IPS-18a (cell line): ENCODE data around the gene ITPK1.

Source experiments
- H3K27ac ChIP-seq: one replicate; pipeline ENCODE4 v1.5.1; 2013; ENCODE audit warnings: low read length
- H3K27me3 ChIP-seq: one replicate; pipeline ENCODE4 v1.6.1; 2013; ENCODE audit warnings: mild to moderate bottlenecking, low read length; ENCODE audit not compliant: control insufficient read depth, insufficient read depth
- H3K36me3 ChIP-seq: one replicate; pipeline ENCODE4 v1.6.1; 2013; ENCODE audit warnings: low read depth, low read length; ENCODE audit not compliant: control insufficient read depth
- H3K4me1 ChIP-seq: one replicate; pipeline ENCODE4 v1.6.1; 2013; ENCODE audit warnings: low read depth, low read length; ENCODE audit not compliant: control insufficient read depth
- H3K4me3 ChIP-seq: one replicate; pipeline ENCODE4 v1.5.1; 2013; ENCODE audit warnings: low read length
- H3K9ac ChIP-seq: one replicate; pipeline ENCODE4 v1.6.1; 2013; ENCODE audit warnings: mild to moderate bottlenecking, low read length, moderate library complexity
- H3K9me3 ChIP-seq: one replicate; pipeline ENCODE4 v1.6.1; 2013; ENCODE audit warnings: low read depth, low read length; ENCODE audit not compliant: control insufficient read depth

Gene ITPK1

GRCh38 chr14:93014058-93015023, 101.4 kb downstream of the ITPK1 start:
- Histone ChIP-seq H3K9ac (no peak overlapping the region), H3K27ac (no peak overlapping the region), H3K9me3 (no peaks in the 10 kb centered on the region), H3K27me3 (no peaks in the 10 kb centered on the region), H3K36me3 (peaks cover 3% of the 10 kb centered on the region), H3K4me3 (no peak overlapping the region), H3K4me1 (peaks cover 13% of the 10 kb centered on the region)

GRCh38 chr14:93012951-93013719, 102.6 kb downstream of the ITPK1 start:
- Histone ChIP-seq H3K4me3 (no peak overlapping the region), H3K27ac (no peak overlapping the region), H3K27me3 (no peaks in the 10 kb centered on the region)

GRCh38 chr14:93012506-93012905, 103.2 kb downstream of the ITPK1 start:
- H3K4me1 ChIP-seq = no peaks in the 10 kb centered on the region
- no peaks in the 10 kb centered on the region for H3K27me3 ChIP-seq
- no peaks in the 10 kb centered on the region for H3K9me3 ChIP-seq
- H3K9ac ChIP-seq = no peak overlapping the region
- H3K27ac ChIP-seq = no peak overlapping the region
- H3K4me3 ChIP-seq = no peak overlapping the region
- H3K36me3 ChIP-seq = peaks cover 3% of the 10 kb centered on the region

More at GRCh38 chr14:93012951-93013719, 102.6 kb downstream of the ITPK1 start:
- Histone ChIP-seq H3K9ac (no peak overlapping the region), H3K9me3 (no peaks in the 10 kb centered on the region), H3K36me3 (peaks cover 3% of the 10 kb centered on the region), H3K4me1 (peaks cover 6% of the 10 kb centered on the region)

- Histone ChIP-seq H3K9ac (no peak overlapping the region), H3K9me3 (no peaks in the 10 kb centered on the region), H3K27ac (no peak overlapping the region), H3K4me1 (peaks cover 1% of the 10 kb centered on the region), H3K36me3 (peaks cover 3% of the 10 kb centered on the region), H3K27me3 (no peaks in the 10 kb centered on the region), H3K4me3 (no peak overlapping the region)
These were observed 103.9 kb downstream of the ITPK1 start for GRCh38 chr14:93011650-93012325.

GRCh38 chr14:93011141-93011529, 104.6 kb downstream of the ITPK1 start:
- Histone ChIP-seq H3K36me3 (peaks cover 1% of the 10 kb centered on the region), H3K27ac (no peak overlapping the region), H3K4me1 (peaks cover 6% of the 10 kb centered on the region)

GRCh38 chr14:93010522-93011140, 105.1 kb downstream of the ITPK1 start:
- Histone ChIP-seq H3K27ac (no peak overlapping the region), H3K9me3 (no peaks in the 10 kb centered on the region), H3K27me3 (no peaks in the 10 kb centered on the region), H3K4me3 (no peak overlapping the region), H3K4me1 (peaks cover 6% of the 10 kb centered on the region), H3K9ac (no peak overlapping the region), H3K36me3 (no peaks in the 10 kb centered on the region)

More at GRCh38 chr14:93011141-93011529, 104.6 kb downstream of the ITPK1 start:
- H3K9ac ChIP-seq = no peak overlapping the region
- no peaks in the 10 kb centered on the region for H3K9me3 ChIP-seq
- H3K27me3 ChIP-seq = no peaks in the 10 kb centered on the region
- H3K4me3 ChIP-seq = no peak overlapping the region

GRCh38 chr14:93010130-93010499, 105.6 kb downstream of the ITPK1 start:
- Histone ChIP-seq H3K9ac (no peak overlapping the region), H3K36me3 (no peaks in the 10 kb centered on the region), H3K4me1 (peaks cover 6% of the 10 kb centered on the region), H3K27me3 (no peaks in the 10 kb centered on the region), H3K9me3 (no peaks in the 10 kb centered on the region), H3K27ac (no peak overlapping the region), H3K4me3 (no peak overlapping the region)

- no peaks in the 10 kb centered on the region for H3K9me3 ChIP-seq
- H3K4me3 ChIP-seq = no peak overlapping the region
- no peak overlapping the region for H3K9ac ChIP-seq
- H3K27ac ChIP-seq = no peak overlapping the region
- no peaks in the 10 kb centered on the region for H3K27me3 ChIP-seq
- H3K36me3 ChIP-seq = no peaks in the 10 kb centered on the region
- H3K4me1 ChIP-seq = peaks cover 6% of the 10 kb centered on the region
These were observed 106.1 kb downstream of the ITPK1 start for GRCh38 chr14:93009471-93010129.

GRCh38 chr14:93008381-93008780, 107.3 kb downstream of the ITPK1 start:
- Histone ChIP-seq H3K27ac (no peak overlapping the region), H3K9me3 (no peaks in the 10 kb centered on the region), H3K4me1 (peaks cover 6% of the 10 kb centered on the region), H3K27me3 (no peaks in the 10 kb centered on the region), H3K36me3 (no peaks in the 10 kb centered on the region), H3K9ac (no peak overlapping the region), H3K4me3 (no peak overlapping the region)

GRCh38 chr14:93007225-93007997, 108.3 kb downstream of the ITPK1 start:
- Histone ChIP-seq H3K4me1 (peaks cover 6% of the 10 kb centered on the region), H3K9ac (no peak overlapping the region), H3K27ac (no peak overlapping the region), H3K4me3 (no peak overlapping the region), H3K27me3 (no peaks in the 10 kb centered on the region), H3K36me3 (no peaks in the 10 kb centered on the region), H3K9me3 (no peaks in the 10 kb centered on the region)
